Prostate gland (tissue), 2 donors: Measurements from ENCODE around the gene THSD7A. TPM values are rescaled to one million over a fixed set of nuclear protein-coding genes. Genes with fewer than 3 reads are reported as not detected.

Experiments
- DNase-seq: peaks from one replicate; pipeline ENCODE4 v3.0.0-alpha.2; 2019; ENCODE audit warnings: low spot score
- H3K27ac ChIP-seq, 2 donors: fragments of 200-600 bp; sonication (generic); 2 replicates each; pipeline ENCODE4 v1.5.1; 2017 to 2019
- H3K27me3 ChIP-seq: fragments of 200-600 bp; sonication (generic); replicated peaks from 2 replicates; pipeline ENCODE4 v1.5.1; 2019; ENCODE audit not compliant: insufficient read depth
- H3K36me3 ChIP-seq, 2 donors: fragments of 200-600 bp; sonication (generic); 1 replicate in 1 of 2; 2 replicates in 1 of 2; pipeline versions ENCODE4 v1.5.1 to v1.8.1; 2017 to 2019
- H3K4me1 ChIP-seq: fragments of 200-600 bp; sonication (generic); replicated peaks from 2 replicates; pipeline ENCODE4 v1.5.1; 2019
- H3K4me3 ChIP-seq, 2 donors: fragments of 200-600 bp; sonication (generic); 2 replicates each; pipeline ENCODE4 v1.5.1; 2017 to 2019
- H3K9me3 ChIP-seq: fragments of 200-600 bp; sonication (generic); 2 replicates; pipeline ENCODE4 v1.5.1; 2017
- POLR2A ChIP-seq: fragments of 450-650 bp; IDR thresholded peaks from one replicate; pipeline ENCODE4 v1.6.1; 2016; ENCODE audit warnings: antibody characterized with exemption, mild to moderate bottlenecking
- POLR2AphosphoS5 ChIP-seq: sonication (generic); formaldehyde crosslinking; IDR thresholded peaks from one replicate; pipeline ENCODE4 v1.6.1; 2017; ENCODE audit warnings: antibody characterized with exemption
- WGBS: methylation state at CpG from one replicate; pipeline ENCODE4 v1.1.5; 2018; 5-methylcytosine and 5-hydroxymethylcytosine counted together
- intact Hi-C: fragments of 100-400 bp; cut with DNase I; formaldehyde crosslinking; loops from one replicate; pipeline ENCODE4 v1.14.2; 2022
- total RNA-seq, 2 donors: library from RNA; depleted of rRNA; stranded (reverse); fragments of >200 nt; gene quantifications; one replicate each; pipeline ENCODE4 v1.1.0, GENCODE V29; 2016
- TF ChIP-seq, protein P1 (sequence below), 4 experiments: fragments of 200-600 bp in 2 of 4; fragments of 450-650 bp in 2 of 4; sonication (generic) in 2 of 4; IDR thresholded peaks; 1 replicate in 3 of 4; 2 replicates in 1 of 4; pipeline ENCODE4 v1.5.1; 2016 to 2019; ENCODE audit warnings: antibody characterized with exemption in 4 of 4, mild to moderate bottlenecking in 2 of 4, moderate library complexity in 2 of 4

The THSD7A gene
- total RNA-seq, 2 donors from 2014 or later, result 3.1 to 9.9 TPM

DNA sequence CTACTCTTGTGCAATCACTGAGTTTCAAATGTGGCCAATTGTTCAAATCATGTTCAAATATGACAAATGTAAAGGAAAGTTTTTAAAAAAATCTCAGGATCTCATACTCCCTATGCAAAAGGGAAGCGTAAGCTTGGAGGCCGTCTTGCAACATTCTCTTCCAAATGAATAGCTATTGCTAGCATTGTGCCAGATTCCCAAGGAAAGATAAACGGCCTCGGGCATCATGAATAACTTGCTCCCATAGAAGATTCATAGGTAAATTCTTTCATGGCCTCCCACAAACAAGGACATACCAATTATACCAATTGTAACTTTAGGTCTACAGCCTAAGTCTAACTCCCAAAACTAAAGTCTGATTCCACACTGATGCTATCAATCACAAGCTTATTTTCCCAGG is 416.9 kb downstream of the THSD7A start:
- H3K4me3 ChIP-seq, result no peak overlapping the region
- no peak overlapping the region for H3K27ac ChIP-seq
- intact Hi-C loops, result no loop called here
- TF ChIP-seq POLR2AphosphoS5, result no peak
- no peak for TF ChIP-seq POLR2A
- TF ChIP-seq, protein P1, sequence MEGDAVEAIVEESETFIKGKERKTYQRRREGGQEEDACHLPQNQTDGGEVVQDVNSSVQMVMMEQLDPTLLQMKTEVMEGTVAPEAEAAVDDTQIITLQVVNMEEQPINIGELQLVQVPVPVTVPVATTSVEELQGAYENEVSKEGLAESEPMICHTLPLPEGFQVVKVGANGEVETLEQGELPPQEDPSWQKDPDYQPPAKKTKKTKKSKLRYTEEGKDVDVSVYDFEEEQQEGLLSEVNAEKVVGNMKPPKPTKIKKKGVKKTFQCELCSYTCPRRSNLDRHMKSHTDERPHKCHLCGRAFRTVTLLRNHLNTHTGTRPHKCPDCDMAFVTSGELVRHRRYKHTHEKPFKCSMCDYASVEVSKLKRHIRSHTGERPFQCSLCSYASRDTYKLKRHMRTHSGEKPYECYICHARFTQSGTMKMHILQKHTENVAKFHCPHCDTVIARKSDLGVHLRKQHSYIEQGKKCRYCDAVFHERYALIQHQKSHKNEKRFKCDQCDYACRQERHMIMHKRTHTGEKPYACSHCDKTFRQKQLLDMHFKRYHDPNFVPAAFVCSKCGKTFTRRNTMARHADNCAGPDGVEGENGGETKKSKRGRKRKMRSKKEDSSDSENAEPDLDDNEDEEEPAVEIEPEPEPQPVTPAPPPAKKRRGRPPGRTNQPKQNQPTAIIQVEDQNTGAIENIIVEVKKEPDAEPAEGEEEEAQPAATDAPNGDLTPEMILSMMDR (IDR thresholded peaks at IDR 0.05), result no peak
- no peaks in the 10 kb centered on the region for H3K27me3 ChIP-seq
- no peaks in the 10 kb centered on the region for H3K9me3 ChIP-seq
- H3K4me1 ChIP-seq, result no peaks in the 10 kb centered on the region
- DNase-seq, result no peak
- WGBS, result 43% methylated on average over 4 of the region's 4 CpGs
- H3K36me3 ChIP-seq, result no peaks in the 10 kb centered on the region

DNA sequence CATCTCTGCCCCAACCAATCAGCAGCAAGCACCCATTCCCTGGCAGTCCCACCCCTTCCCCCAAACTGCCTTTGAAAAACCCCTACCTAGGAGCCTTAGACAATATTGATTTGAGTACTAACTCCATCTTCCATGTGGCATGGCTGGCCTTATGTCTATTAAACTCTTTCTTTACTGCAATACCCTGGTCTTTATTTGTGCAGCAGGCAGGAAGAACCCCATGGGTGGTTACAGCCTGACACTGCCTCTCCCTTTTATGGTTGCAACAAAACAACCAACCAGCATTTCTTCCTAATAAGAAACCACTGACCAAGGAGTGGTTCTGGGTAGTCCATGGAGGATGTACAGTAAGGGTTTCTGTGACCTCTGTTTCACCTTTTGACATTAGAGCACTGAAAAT is 418.1 kb downstream of the THSD7A start:
- Histone ChIP-seq H3K4me3 (no peak overlapping the region), H3K27ac (no peak overlapping the region), H3K9me3 (no peaks in the 10 kb centered on the region), H3K36me3 (no peaks in the 10 kb centered on the region), H3K4me1 (no peaks in the 10 kb centered on the region), H3K27me3 (no peaks in the 10 kb centered on the region)
- no peak for DNase-seq
- intact Hi-C loops, result no loop called here
- TF ChIP-seq POLR2A, result no peak
- no peak for TF ChIP-seq POLR2AphosphoS5
- TF ChIP-seq, protein P1 (IDR thresholded peaks at IDR 0.05), result no peak

DNA sequence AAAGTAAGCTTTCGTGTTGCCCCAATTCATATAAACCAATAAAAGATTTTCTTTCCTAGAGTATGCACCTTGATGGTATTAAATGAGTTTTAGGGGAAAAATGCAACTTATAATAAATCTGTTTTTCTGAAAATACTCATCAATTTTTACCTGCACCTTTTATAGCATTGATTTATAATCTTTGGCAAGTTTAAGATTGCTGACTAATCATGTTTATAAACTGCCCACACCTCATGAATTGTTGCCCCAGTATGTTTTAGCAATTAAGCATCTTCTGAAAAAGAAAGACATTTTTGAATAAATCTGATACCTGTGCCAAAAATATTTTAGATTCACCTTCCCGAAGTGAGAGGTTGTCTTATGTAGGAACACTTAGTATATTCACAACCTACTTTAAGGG is 420.0 kb downstream of the THSD7A start:
- Histone ChIP-seq H3K9me3 (no peaks in the 10 kb centered on the region), H3K4me1 (no peaks in the 10 kb centered on the region), H3K4me3 (no peak overlapping the region), H3K27me3 (no peaks in the 10 kb centered on the region), H3K36me3 (no peaks in the 10 kb centered on the region), H3K27ac (no peak overlapping the region)
- intact Hi-C loops, result no loop called here
- 56% methylated on average over 2 of the region's 2 CpGs for WGBS
- no peak for TF ChIP-seq POLR2A
- TF ChIP-seq POLR2AphosphoS5, result no peak
- TF ChIP-seq, protein P1 (IDR thresholded peaks at IDR 0.05), result no peak
- DNase-seq, result no peak

DNA sequence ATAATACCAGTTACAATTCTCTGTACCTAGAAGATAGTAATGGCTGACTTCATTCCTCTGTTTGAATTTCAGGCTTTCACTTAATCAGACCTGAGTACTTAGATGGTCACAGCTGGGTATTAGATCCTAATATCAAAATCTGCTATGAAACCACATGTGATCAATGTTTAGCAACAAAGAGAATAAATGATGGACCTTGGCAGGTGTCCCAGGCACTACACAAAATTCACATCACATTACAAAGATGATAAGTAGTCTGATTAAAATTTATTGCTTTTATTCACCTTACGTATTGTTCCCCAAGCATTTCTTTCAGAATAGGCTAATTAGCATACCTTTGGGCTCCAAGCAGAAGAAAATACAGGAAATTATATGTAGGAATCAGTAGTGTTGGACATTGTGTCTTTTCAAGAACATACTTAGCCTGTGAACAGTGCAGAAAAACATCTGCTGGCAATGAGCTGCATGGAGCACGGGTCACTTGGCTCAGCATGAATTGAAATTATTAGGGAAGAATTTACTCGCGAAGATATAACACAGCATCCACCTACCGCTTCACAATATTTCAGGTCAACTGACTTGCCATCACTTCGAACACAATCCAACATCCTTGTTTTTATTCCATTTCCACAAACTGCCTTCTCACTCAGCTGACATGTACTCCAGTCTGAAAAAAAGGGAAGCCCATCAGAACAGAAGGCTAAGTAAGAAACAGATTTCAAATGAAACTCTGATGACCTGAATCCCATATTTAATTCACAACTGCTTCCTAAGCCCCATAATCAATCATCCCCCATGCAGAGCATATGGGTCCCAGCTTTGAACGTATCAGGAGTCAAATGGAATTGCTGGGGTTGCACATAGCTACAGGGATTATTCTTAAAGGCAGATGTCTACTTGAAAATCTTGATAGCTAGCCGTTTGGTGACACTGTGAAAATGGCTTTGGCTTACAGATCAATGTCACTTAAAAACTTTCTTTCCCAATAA is 421.0 kb downstream of the THSD7A start:
- intact Hi-C loops, result no loop called here
- WGBS, result 84% methylated on average over 8 of the region's 8 CpGs

More for the DNA sequence above, 421.0 kb downstream of the THSD7A start:
- no peak for DNase-seq
- Histone ChIP-seq H3K27me3 (no peaks in the 10 kb centered on the region), H3K4me1 (no peaks in the 10 kb centered on the region), H3K9me3 (no peaks in the 10 kb centered on the region), H3K27ac (no peak overlapping the region), H3K4me3 (no peak overlapping the region), H3K36me3 (no peaks in the 10 kb centered on the region)
- TF ChIP-seq POLR2AphosphoS5 (no peak), POLR2A (no peak)
- TF ChIP-seq, protein P1 (IDR thresholded peaks at IDR 0.05), result no peak
